K562 (cell line): Measurements from ENCODE around the gene TYW1B. TPM values are rescaled to one million over a fixed set of nuclear protein-coding genes. Genes with fewer than 3 reads are reported as not detected.
"Not testable (repeated sequence)": the region's sequence is repeated elsewhere in the genome, so short reads cannot be mapped to it uniquely, and the experiment has no call there.

Experiments
- ATAC-seq: fragments of 200-7000 bp; cut with Tn5 transposase; 3 replicates; pipeline ENCODE4 v1.9.1; 2020; ENCODE audit warnings: moderate library complexity
- BruUV-seq: library from RNA; stranded (reverse); fragments of 400-500 nt; replicated peaks from 2 replicates; lab custom pipeline; 2021; lab: Mats Ljungman, UMichigan
- CTCF ChIA-PET: fragments of 300-600 bp; formaldehyde crosslinking; extraction: SDS; loops from one replicate; lab custom pipeline; 2021; ENCODE audit warnings: low intra/inter-chr PET ratio; lab: Yijun Ruan, JAX
- POLR2A ChIA-PET: fragments of 300-600, 350-650 bp; sonication (Branson Sonifier 250); formaldehyde crosslinking; extraction: SDS; loops from one replicate; lab custom pipeline; 2021; ENCODE audit warnings: antibody characterized with exemption, inconsistent platforms; lab: Yijun Ruan, JAX
- DNase-seq, 4 experiments: peaks; one replicate each; pipeline versions ENCODE4 v3.0.0 to v3.0.0-alpha.2; 2011 to 2018; ENCODE audit warnings: low spot score in 3 of 4, mixed read lengths in 3 of 4; ENCODE audit errors: extremely low read depth in 1 of 4
- FAIRE-seq: peaks from 2 replicates; lab custom pipeline; 2011; peaks lifted over from hg19 to GRCh38; lab: Jason Lieb, UNC
- H2AFZ ChIP-seq: 2 replicates; pipeline ENCODE4 v1.6.0; 2011; ENCODE audit warnings: low read depth, low read length, control low read depth, inconsistent platforms
- H3K27ac ChIP-seq: fragments of 200-600 bp; 3 replicates; pipeline ENCODE4 v1.8.0; 2011; ENCODE audit warnings: low read depth, mild to moderate bottlenecking, control low read depth, inconsistent platforms, low read length, moderate library complexity, mixed read lengths; ENCODE audit errors: extremely low read depth
- H3K27me3 ChIP-seq, 2 experiments: fragments of 300-600 bp in 1 of 2; 2 replicates in 1 of 2; 3 replicates in 1 of 2; pipeline versions ENCODE4 v1.6.0 to v1.8.0; 2011; ENCODE audit warnings: inconsistent platforms in 2 of 2, low read length in 2 of 2, mild to moderate bottlenecking in 1 of 2, mixed read lengths in 1 of 2, moderate library complexity in 1 of 2; ENCODE audit not compliant: control insufficient read depth in 2 of 2, insufficient read depth in 2 of 2
- H3K36me3 ChIP-seq: fragments of 300-600 bp; 3 replicates; pipeline ENCODE4 v1.8.0; 2011; ENCODE audit warnings: mild to moderate bottlenecking, low read length, inconsistent platforms; ENCODE audit not compliant: control insufficient read depth, insufficient read depth
- H3K4me1 ChIP-seq, 2 experiments: fragments of 200-600 bp in 1 of 2; replicated peaks in 1 of 2; 2 replicates in 1 of 2; 3 replicates in 1 of 2; pipeline versions ENCODE4 v1.5.1 to v1.8.0; 2011; ENCODE audit warnings: inconsistent platforms in 2 of 2, low read length in 2 of 2, mild to moderate bottlenecking in 1 of 2, mixed read lengths in 1 of 2, moderate library complexity in 1 of 2; ENCODE audit not compliant: control insufficient read depth in 2 of 2, insufficient read depth in 2 of 2
- H3K4me2 ChIP-seq: 2 replicates; pipeline ENCODE4 v1.6.1; 2011; ENCODE audit warnings: low read length, control low read depth, inconsistent platforms, mixed read lengths; ENCODE audit not compliant: insufficient read depth
- H3K4me3 ChIP-seq: fragments of 200-600 bp; sonication (generic), shearing (Covaris generic); 2 replicates; pipeline ENCODE4 v1.5.1; 2016; ENCODE audit warnings: control low read depth, inconsistent platforms
- H3K79me2 ChIP-seq: fragments of 200-600 bp; 3 replicates; pipeline ENCODE4 v1.8.0; 2011; ENCODE audit warnings: low read length, inconsistent platforms; ENCODE audit not compliant: control insufficient read depth, insufficient read depth
- H3K9ac ChIP-seq, 2 experiments: 2 replicates each; pipeline versions ENCODE4 v1.6.0 to v1.6.1; 2011; ENCODE audit warnings: low read depth in 2 of 2, low read length in 2 of 2, control low read depth in 1 of 2, inconsistent platforms in 1 of 2, mild to moderate bottlenecking in 1 of 2, mixed read lengths in 1 of 2; ENCODE audit not compliant: insufficient read depth in 1 of 2
- H3K9me1 ChIP-seq: one replicate; pipeline ENCODE4 v1.6.0; 2011; ENCODE audit warnings: inconsistent platforms, mild to moderate bottlenecking, low read length, moderate library complexity; ENCODE audit not compliant: control insufficient read depth, insufficient read depth
- H3K9me3 ChIP-seq: replicated peaks from 2 replicates; pipeline ENCODE4 v1.5.1; 2011; ENCODE audit warnings: low read depth, low read length, inconsistent platforms; ENCODE audit not compliant: control insufficient read depth, insufficient read depth
- H4K20me1 ChIP-seq: replicated peaks from 2 replicates; pipeline ENCODE4 v1.6.1; 2011; ENCODE audit warnings: low read length, inconsistent platforms, mixed read lengths; ENCODE audit not compliant: control insufficient read depth, insufficient read depth
- E2F3 ChIP-seq: fragments of 250-450 bp; sonication (Bioruptor Pico); IDR thresholded peaks from 2 replicates; pipeline ENCODE4 v1.4.0; 2020; ENCODE audit warnings: mild to moderate bottlenecking
- HES1 ChIP-seq: fragments of 450-650 bp; IDR thresholded peaks from 2 replicates; pipeline ENCODE4 v1.6.1; 2016; ENCODE audit warnings: low read depth, mild to moderate bottlenecking, moderate library complexity
- SMARCA4 ChIP-seq: fragments of 450-650 bp; IDR thresholded peaks from 2 replicates; pipeline ENCODE4 v1.6.1; 2016
- TEAD4 ChIP-seq, 2 experiments: sonication (generic) in 1 of 2; formaldehyde crosslinking in 1 of 2; IDR thresholded peaks; 2 replicates each; pipeline versions ENCODE4 v1.6.1 to v1.8.0; 2012 to 2022; ENCODE audit warnings: borderline replicate concordance in 1 of 2, inconsistent platforms in 1 of 2, low read length in 1 of 2, mild to moderate bottlenecking in 1 of 2, missing genetic modification reagents in 1 of 2
- YBX1 ChIP-seq: fragments of 450-650 bp; IDR thresholded peaks from 2 replicates; pipeline ENCODE4 v1.7.1; 2016; ENCODE audit warnings: mild to moderate bottlenecking
- ZC3H8 ChIP-seq: fragments of 450-650 bp; IDR thresholded peaks from 2 replicates; pipeline ENCODE4 v1.6.1; 2017
- ZNF384 ChIP-seq: IDR thresholded peaks from 2 replicates; pipeline ENCODE4 v1.6.1; 2012; ENCODE audit warnings: low read depth, low read length, improper control_type of control experiment
- ZNF561 ChIP-seq: fragments of 450-650 bp; formaldehyde crosslinking; conservative IDR thresholded peaks from 2 replicates; pipeline ENCODE4 v1.4.0; 2020; ENCODE audit warnings: mild to moderate bottlenecking, moderate library complexity
- ZNF780A ChIP-seq: fragments of 250-450 bp; sonication (Bioruptor Pico); IDR thresholded peaks from 2 replicates; pipeline ENCODE4 v1.5.0; 2021; ENCODE audit warnings: mild to moderate bottlenecking
- WGBS: fragments of 100-300 bp; shearing (Covaris generic); methylation state at CpG from one replicate; pipeline ENCODE4 v1.1.6; 2016; ENCODE audit warnings: low coverage, mixed read lengths; ENCODE audit not compliant: insufficient coverage; ENCODE audit errors: missing lambda C conversion rate; 5-methylcytosine and 5-hydroxymethylcytosine counted together
- in situ Hi-C: fragments of 300-500 bp; cut with MboI; formaldehyde crosslinking; loops from 4 replicates; pipeline ENCODE4 v1.15.0; 2018; ENCODE audit warnings: inconsistent platforms, mixed read lengths
- intact Hi-C: fragments of 100-400 bp; cut with micrococcal nuclease; formaldehyde crosslinking; loops from 2 replicates; pipeline ENCODE4 v1.14.2; 2022
- polyA plus RNA-seq, 8 experiments: library from polyadenylated mRNA; depleted of rRNA in 4 of 8; stranded (reverse) in 5 of 8; unstranded in 3 of 8; fragments of >200 nt; fragmentation: Nextera tagmentation in 2 of 8; fragmentation: Illumina TruSeq in 1 of 8; extraction: Ambion mirVana in 2 of 8; extraction: Trizol in 1 of 8; gene quantifications; 2 replicates each; pipeline versions ENCODE4 v1.2.1 to v1.2.3, GENCODE V29; 2011 to 2014; ENCODE audit warnings: inconsistent platforms in 1 of 8, missing spikeins in 1 of 8
- total RNA-seq, 7 experiments: library from RNA; depleted of rRNA in 6 of 7; stranded (reverse); fragments of >200 nt in 6 of 7; fragmentation: Illumina TruSeq in 2 of 7; extraction: Trizol in 2 of 7; gene quantifications; 2 replicates each; pipeline versions ENCODE4 v1.2.1 to v1.2.3, GENCODE V29; 2011 to 2021; ENCODE audit warnings: low replicate concordance in 1 of 7
- TF ChIP-seq, protein P1 (sequence below): fragments of 250-450 bp; sonication (Bioruptor Pico); IDR thresholded peaks from 2 replicates; pipeline ENCODE4 v1.8.0; 2021; ENCODE audit warnings: moderate library complexity, mild to moderate bottlenecking, inconsistent platforms
- TF ChIP-seq, protein P2 (sequence below): fragments of 200-800 bp; sonication (Bioruptor generic); IDR thresholded peaks from 2 replicates; pipeline ENCODE4 v1.6.1; 2017; ENCODE audit warnings: missing genetic modification characterization, missing compliant biosample characterization

TYW1B gene
- total and polyA plus RNA-seq, 9 of the 15 experiments (the other 6 are each of a cell fraction or from before 2014, with no cell fraction given): 5.8 to 14.7 (median 9.8) TPM

- ATAC-seq (no peak), FAIRE-seq (no peak), DNase-seq (no peak)
- H3K9me1 ChIP-seq: no peaks in the 10 kb centered on the region
- no peak overlapping the region for H3K27ac ChIP-seq
- no peaks in the 10 kb centered on the region for H4K20me1 ChIP-seq
- H3K79me2 ChIP-seq: no peaks in the 10 kb centered on the region
- H3K9me3 ChIP-seq: no peaks in the 10 kb centered on the region
- H3K27me3 ChIP-seq: no peaks in the 10 kb centered on the region
- TF ChIP-seq, protein P1, sequence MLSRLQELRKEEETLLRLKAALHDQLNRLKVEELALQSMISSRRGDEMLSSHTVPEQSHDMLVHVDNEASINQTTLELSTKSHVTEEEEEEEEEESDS (CRISPR knock-in tag): no peak
- no peak for TF ChIP-seq ZNF384
- no peak for TF ChIP-seq E2F3 (CRISPR knock-in tag)
- TF ChIP-seq, protein P2, sequence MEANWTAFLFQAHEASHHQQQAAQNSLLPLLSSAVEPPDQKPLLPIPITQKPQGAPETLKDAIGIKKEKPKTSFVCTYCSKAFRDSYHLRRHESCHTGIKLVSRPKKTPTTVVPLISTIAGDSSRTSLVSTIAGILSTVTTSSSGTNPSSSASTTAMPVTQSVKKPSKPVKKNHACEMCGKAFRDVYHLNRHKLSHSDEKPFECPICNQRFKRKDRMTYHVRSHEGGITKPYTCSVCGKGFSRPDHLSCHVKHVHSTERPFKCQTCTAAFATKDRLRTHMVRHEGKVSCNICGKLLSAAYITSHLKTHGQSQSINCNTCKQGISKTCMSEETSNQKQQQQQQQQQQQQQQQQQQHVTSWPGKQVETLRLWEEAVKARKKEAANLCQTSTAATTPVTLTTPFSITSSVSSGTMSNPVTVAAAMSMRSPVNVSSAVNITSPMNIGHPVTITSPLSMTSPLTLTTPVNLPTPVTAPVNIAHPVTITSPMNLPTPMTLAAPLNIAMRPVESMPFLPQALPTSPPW: no peak
- no peak for TF ChIP-seq ZNF780A
- no peak for TF ChIP-seq SMARCA4
- TF ChIP-seq ZC3H8: no peak
- TF ChIP-seq YBX1: no peak
- no peak for TF ChIP-seq ZNF561 (CRISPR knock-in tag)
- no peak for TF ChIP-seq HES1
- TF ChIP-seq TEAD4 (IDR thresholded peaks at IDR 0.05; ENCODE audit: low read length): no peak
- no peak for TF ChIP-seq TEAD4 (CRISPR knock-in tag; IDR thresholded peaks at IDR 0.05; ENCODE audit: borderline replicate concordance)
- intact Hi-C loops (no loop called here), in situ Hi-C loops (no loop called here)
- no TSS peak for BruUV-seq
- 50% methylated on average over 1 of the region's 1 CpG for WGBS
- ChIA-PET POLR2A (no interaction called here), CTCF (no interaction called here)
- no peak overlapping the region for H3K4me3 ChIP-seq
- no peak overlapping the region for H2AFZ ChIP-seq
- H3K9ac ChIP-seq: no peak overlapping the region
- H3K4me1 ChIP-seq: peaks cover 3 to 5% of the 10 kb centered on the region in 2 experiments; a peak in 3 of 5 replicates
- no peaks in the 10 kb centered on the region for H3K36me3 ChIP-seq
- no peak overlapping the region for H3K4me2 ChIP-seq
Measured at GRCh38 chr7:72706521-72706920, 121.5 kb downstream of the TYW1B start.

DNA sequence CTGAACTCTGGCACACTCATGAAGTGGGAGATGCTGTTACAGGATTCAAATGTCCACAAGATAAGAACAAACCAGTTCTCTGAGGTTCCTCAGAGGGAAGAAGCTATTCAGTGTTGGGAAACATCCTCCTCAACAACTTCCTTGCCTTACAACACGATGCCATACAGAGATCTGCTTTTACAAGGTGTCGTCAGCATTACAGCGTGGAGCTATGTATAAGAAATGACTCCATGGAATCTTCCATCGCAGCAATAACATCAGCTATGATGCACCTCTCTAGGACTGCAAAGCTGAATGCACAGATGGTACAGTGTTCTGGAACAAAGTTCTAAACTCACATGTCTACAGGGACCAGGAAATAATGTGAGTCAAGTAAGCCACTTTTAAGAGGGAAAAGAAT is 122.3 kb downstream of the TYW1B start:
- ATAC-seq, H2AFZ ChIP-seq, H3K79me2 ChIP-seq, H3K4me1 ChIP-seq, H4K20me1 ChIP-seq, POLR2A ChIA-PET, BruUV-seq, CTCF ChIA-PET, H3K9ac ChIP-seq, intact Hi-C loops, in situ Hi-C loops, H3K4me2 ChIP-seq, H3K9me3 ChIP-seq, H3K36me3 ChIP-seq, DNase-seq, H3K9me1 ChIP-seq, H3K4me3 ChIP-seq, H3K27me3 ChIP-seq, H3K27ac ChIP-seq: not testable (repeated sequence)
- FAIRE-seq: peak; percentile 15
- WGBS: 83% methylated on average over 4 of the region's 4 CpGs
